Measurements from ENCODE around the gene LAMA1.

Gene LAMA1

DNA sequence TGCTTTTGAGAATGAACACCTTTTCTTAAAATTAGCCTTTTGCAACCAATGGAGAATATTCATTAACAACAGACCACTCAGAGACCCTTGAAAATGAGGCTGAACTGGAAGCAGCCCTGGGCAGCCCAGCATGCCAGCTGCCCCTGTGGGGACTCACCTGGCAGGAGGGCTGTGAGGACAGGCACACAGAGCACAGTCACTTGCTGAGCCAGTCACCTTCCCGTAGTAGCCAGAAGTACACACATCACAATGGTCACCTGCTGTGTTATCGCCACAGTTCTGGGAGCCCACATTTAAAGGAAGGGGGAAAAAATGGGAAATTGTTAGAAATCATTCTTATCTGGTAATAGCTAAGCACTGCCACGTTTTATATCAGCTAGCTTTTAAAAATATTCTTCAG lies 115.5 kb downstream of the LAMA1 start:
- no peak for DNase-seq (ENCODE audit: low read depth)
- no peak overlapping the region for H3K4me3 ChIP-seq (ENCODE audit: low read depth, low read length)
- no peak for TF ChIP-seq CTCF (IDR thresholded peaks at IDR 0.05; ENCODE audit: control insufficient read depth, extremely low read depth, insufficient read depth)

GRCh38 chr18:7000484-7001096 lies 117.0 kb downstream of the LAMA1 start:
- TF ChIP-seq CTCF (IDR thresholded peaks at IDR 0.05; ENCODE audit: control insufficient read depth, extremely low read depth, insufficient read depth) = peak; percentile 81
- no peak for DNase-seq (ENCODE audit: low read depth)

GRCh38 chr18:6997808-6998207 lies 119.8 kb downstream of the LAMA1 start:
- H3K4me3 ChIP-seq (ENCODE audit: low read depth, low read length) = no peak overlapping the region
- TF ChIP-seq CTCF (IDR thresholded peaks at IDR 0.05; ENCODE audit: control insufficient read depth, extremely low read depth, insufficient read depth) = no peak
- no peak for DNase-seq (ENCODE audit: low read depth)

More at GRCh38 chr18:7000484-7001096, 117.0 kb downstream of the LAMA1 start:
- no peak overlapping the region for H3K4me3 ChIP-seq (ENCODE audit: low read depth, low read length)

GRCh38 chr18:6994771-6995430 lies 122.7 kb downstream of the LAMA1 start:
- no peak overlapping the region for H3K4me3 ChIP-seq (ENCODE audit: low read depth, low read length)
- DNase-seq (ENCODE audit: low read depth) = no peak
- TF ChIP-seq CTCF (IDR thresholded peaks at IDR 0.05; ENCODE audit: control insufficient read depth, extremely low read depth, insufficient read depth) = no peak

DNA sequence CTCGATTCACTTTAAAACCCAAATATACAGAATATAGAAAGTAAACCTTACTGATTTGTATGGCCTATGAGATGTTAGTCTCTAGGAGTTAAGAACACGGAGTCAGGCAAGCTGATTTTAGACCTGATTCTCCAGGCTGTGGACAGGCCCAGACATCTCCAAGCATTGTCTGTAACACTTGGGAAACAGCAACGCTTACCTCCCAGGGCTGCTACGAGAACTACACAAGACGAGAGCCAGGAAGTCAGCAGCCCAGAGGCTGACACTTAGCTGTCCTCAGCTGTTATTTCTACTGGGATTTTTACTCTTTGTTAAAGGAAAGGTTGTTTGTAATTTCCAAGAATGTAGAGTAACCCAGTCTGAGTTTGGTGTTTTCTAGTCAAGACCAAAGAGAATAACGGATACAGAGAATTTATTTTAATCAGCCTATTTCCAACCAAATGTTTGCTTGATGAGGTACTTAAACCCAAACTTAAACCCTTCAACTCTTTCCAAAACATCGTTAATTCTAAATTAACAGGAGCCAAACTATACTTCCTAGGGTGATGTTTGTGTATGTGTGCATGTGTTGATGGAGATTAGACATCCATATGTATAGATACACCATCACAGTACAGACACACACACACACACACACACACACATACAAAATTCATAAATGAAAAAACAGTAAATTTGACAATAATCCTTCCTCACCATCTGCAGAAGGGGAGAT lies 123.4 kb downstream of the LAMA1 start:
- no peak overlapping the region for H3K4me3 ChIP-seq (ENCODE audit: low read depth, low read length)
- DNase-seq (ENCODE audit: low read depth) = no peak
- TF ChIP-seq CTCF (IDR thresholded peaks at IDR 0.05; ENCODE audit: control insufficient read depth, extremely low read depth, insufficient read depth) = no peak

- peak; percentile 95 for DNase-seq (ENCODE audit: low read depth)
- no peak for TF ChIP-seq CTCF (IDR thresholded peaks at IDR 0.05; ENCODE audit: control insufficient read depth, extremely low read depth, insufficient read depth)
- H3K4me3 ChIP-seq (ENCODE audit: low read depth, low read length) = no peak overlapping the region
Measured at GRCh38 chr18:6992761-6993160, 124.8 kb downstream of the LAMA1 start.
